ENCODE data around the gene CWC25.

DNA sequence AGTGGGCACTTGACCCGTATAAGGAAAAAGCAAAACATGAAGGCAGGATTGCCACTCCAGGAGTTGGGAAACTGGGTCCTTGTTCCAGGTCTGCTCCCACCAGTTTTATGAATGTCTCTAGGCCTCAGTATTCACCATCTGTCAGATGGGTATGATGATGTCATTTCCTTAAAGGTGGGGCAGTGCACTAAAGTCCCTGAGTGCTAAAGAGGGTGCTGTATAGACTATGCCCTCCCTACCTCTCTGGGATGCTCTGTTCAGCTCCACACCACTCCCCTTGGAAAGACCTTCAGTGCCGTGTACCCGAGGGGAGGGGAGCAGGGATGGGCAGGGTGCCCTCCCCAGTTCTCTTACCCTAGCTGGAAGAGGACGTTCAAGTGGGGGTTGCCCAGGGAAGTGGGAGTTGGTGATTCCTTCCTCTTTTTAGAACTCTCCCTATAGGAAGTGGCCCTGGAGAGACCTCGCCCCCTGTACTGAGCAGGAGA is 46.9 kb upstream of the CWC25 start:
- TF ChIP-seq, protein P1, sequence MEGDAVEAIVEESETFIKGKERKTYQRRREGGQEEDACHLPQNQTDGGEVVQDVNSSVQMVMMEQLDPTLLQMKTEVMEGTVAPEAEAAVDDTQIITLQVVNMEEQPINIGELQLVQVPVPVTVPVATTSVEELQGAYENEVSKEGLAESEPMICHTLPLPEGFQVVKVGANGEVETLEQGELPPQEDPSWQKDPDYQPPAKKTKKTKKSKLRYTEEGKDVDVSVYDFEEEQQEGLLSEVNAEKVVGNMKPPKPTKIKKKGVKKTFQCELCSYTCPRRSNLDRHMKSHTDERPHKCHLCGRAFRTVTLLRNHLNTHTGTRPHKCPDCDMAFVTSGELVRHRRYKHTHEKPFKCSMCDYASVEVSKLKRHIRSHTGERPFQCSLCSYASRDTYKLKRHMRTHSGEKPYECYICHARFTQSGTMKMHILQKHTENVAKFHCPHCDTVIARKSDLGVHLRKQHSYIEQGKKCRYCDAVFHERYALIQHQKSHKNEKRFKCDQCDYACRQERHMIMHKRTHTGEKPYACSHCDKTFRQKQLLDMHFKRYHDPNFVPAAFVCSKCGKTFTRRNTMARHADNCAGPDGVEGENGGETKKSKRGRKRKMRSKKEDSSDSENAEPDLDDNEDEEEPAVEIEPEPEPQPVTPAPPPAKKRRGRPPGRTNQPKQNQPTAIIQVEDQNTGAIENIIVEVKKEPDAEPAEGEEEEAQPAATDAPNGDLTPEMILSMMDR (IDR thresholded peaks at IDR 0.05), result no peak
- no peak for TF ChIP-seq POLR2A (IDR thresholded peaks at IDR 0.05)

All from thyroid gland (tissue), 4 donors.